Astrocyte (in vitro differentiated cells and primary cell): ENCODE data around the gene MDFIC2. TPM values are rescaled to one million over a fixed set of nuclear protein-coding genes. Genes with fewer than 3 reads are reported as not detected.

ENCODE experiments used
- DNase-seq: peaks from one replicate; pipeline ENCODE4 v3.0.0-alpha.2; 2010; ENCODE audit warnings: low read depth
- FAIRE-seq: peaks from 2 replicates; lab custom pipeline; 2011; peaks lifted over from hg19 to GRCh38; lab: Jason Lieb, UNC
- H2AFZ ChIP-seq: 2 replicates; pipeline ENCODE4 v1.6.0; 2012; ENCODE audit warnings: low read depth, low read length, inconsistent platforms
- H3K27ac ChIP-seq: 2 replicates; pipeline ENCODE4 v1.5.1; 2011; ENCODE audit warnings: low read depth, low read length, inconsistent platforms
- H3K27me3 ChIP-seq: 2 replicates; pipeline ENCODE4 v1.6.0; 2011; ENCODE audit warnings: low read length, inconsistent platforms; ENCODE audit not compliant: insufficient read depth
- H3K36me3 ChIP-seq: 2 replicates; pipeline ENCODE4 v1.5.1; 2011; ENCODE audit warnings: low read length, inconsistent platforms; ENCODE audit not compliant: insufficient read depth
- H3K4me1 ChIP-seq: 2 replicates; pipeline ENCODE4 v1.5.1; 2011; ENCODE audit warnings: low read length, inconsistent platforms; ENCODE audit not compliant: insufficient read depth
- H3K4me2 ChIP-seq: 2 replicates; pipeline ENCODE4 v1.6.0; 2012; ENCODE audit warnings: low read length, inconsistent platforms
- H3K4me3 ChIP-seq: 2 replicates; pipeline ENCODE4 v1.5.1; 2011; ENCODE audit warnings: low read depth, mild to moderate bottlenecking, low read length, inconsistent platforms; ENCODE audit not compliant: insufficient read depth
- H3K79me2 ChIP-seq: 2 replicates; pipeline ENCODE4 v1.6.0; 2012; ENCODE audit warnings: mild to moderate bottlenecking, low read length, inconsistent platforms; ENCODE audit not compliant: insufficient read depth
- H3K9ac ChIP-seq: 2 replicates; pipeline ENCODE4 v1.6.0; 2012; ENCODE audit warnings: mild to moderate bottlenecking, low read length, inconsistent platforms
- H3K9me3 ChIP-seq: 2 replicates; pipeline ENCODE4 v1.5.1; 2012; ENCODE audit warnings: low read depth, mild to moderate bottlenecking, low read length, inconsistent platforms; ENCODE audit not compliant: insufficient read depth
- H4K20me1 ChIP-seq: 2 replicates; pipeline ENCODE4 v1.6.0; 2012; ENCODE audit warnings: low read length, inconsistent platforms; ENCODE audit not compliant: insufficient read depth
- H3K27ac Mint-ChIP-seq: one replicate; pipeline ENCODE4 v1.8.0; 2021; ENCODE audit warnings: mild to moderate bottlenecking, mixed read lengths; ENCODE audit not compliant: unreplicated experiment
- H3K27me3 Mint-ChIP-seq: one replicate; pipeline ENCODE4 v1.8.0; 2021; ENCODE audit warnings: low read depth, mixed read lengths; ENCODE audit not compliant: unreplicated experiment
- H3K36me3 Mint-ChIP-seq: one replicate; pipeline ENCODE4 v1.8.0; 2021; ENCODE audit warnings: low read depth, mixed read lengths; ENCODE audit not compliant: unreplicated experiment
- H3K4me1 Mint-ChIP-seq: one replicate; pipeline ENCODE4 v1.8.0; 2021; ENCODE audit warnings: low read depth, mixed read lengths; ENCODE audit not compliant: unreplicated experiment
- H3K4me3 Mint-ChIP-seq: one replicate; pipeline ENCODE4 v1.8.0; 2021; ENCODE audit warnings: mild to moderate bottlenecking, moderate library complexity, mixed read lengths; ENCODE audit not compliant: unreplicated experiment
- H3K9me3 Mint-ChIP-seq: one replicate; pipeline ENCODE4 v1.8.0; 2021; ENCODE audit warnings: mild to moderate bottlenecking, mixed read lengths; ENCODE audit not compliant: unreplicated experiment
- EZH2 ChIP-seq: IDR thresholded peaks from 2 replicates; pipeline ENCODE4 v1.6.1; 2012; ENCODE audit warnings: mild to moderate bottlenecking, low read length, inconsistent platforms; ENCODE audit not compliant: insufficient read depth
- total RNA-seq: library from RNA; stranded (reverse); gene quantifications from 2 replicates; pipeline ENCODE4 v1.2.1, GENCODE V29; 2021
- TF ChIP-seq, protein P1 (sequence below): IDR thresholded peaks from 2 replicates; pipeline ENCODE4 v1.5.1; 2011; ENCODE audit warnings: low read depth, mild to moderate bottlenecking, inconsistent platforms, low read length, moderate library complexity; ENCODE audit not compliant: insufficient read depth

MDFIC2 gene
- total RNA-seq, 1 donor from 2014 or later, result not detected

DNA sequence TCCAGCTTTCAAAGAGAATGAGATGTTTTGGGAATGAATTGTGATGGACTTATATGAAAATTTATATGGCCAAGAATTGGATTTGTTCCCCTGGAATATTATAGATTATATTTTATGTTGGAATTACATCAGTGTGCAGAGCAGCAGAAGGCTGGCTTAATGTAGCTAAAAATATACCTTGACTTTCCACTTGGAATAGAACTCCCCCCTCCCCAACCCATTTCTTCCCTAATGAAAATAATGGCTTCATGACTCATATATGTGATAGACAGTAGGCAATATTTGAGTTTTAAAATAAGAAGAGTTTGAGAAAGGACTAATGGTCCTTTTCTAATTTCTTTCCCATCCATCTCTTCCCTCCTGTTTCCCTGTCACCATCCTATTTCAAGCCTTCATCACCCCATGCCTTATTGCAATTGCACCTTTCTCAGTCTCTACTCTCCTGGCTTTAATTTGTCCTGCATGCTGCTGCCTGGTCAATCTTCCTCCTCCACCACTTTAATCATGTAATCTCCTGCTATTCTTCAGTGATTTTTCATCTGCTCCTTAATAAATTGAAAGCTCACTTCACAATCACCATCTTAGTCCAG lies 122.5 kb downstream of the MDFIC2 start:
- H2AFZ ChIP-seq, result no peak overlapping the region
- no peaks in the 10 kb centered on the region for H3K79me2 ChIP-seq
- H3K27me3 ChIP-seq, result no peaks in the 10 kb centered on the region
- H4K20me1 ChIP-seq, result no peaks in the 10 kb centered on the region
- H3K9ac ChIP-seq, result no peak overlapping the region
- H3K27me3 Mint-ChIP-seq, result no peaks in the 10 kb centered on the region
- no peaks in the 10 kb centered on the region for H3K9me3 ChIP-seq
- peaks cover 6% of the 10 kb centered on the region for H3K4me1 Mint-ChIP-seq
- TF ChIP-seq, protein P1, sequence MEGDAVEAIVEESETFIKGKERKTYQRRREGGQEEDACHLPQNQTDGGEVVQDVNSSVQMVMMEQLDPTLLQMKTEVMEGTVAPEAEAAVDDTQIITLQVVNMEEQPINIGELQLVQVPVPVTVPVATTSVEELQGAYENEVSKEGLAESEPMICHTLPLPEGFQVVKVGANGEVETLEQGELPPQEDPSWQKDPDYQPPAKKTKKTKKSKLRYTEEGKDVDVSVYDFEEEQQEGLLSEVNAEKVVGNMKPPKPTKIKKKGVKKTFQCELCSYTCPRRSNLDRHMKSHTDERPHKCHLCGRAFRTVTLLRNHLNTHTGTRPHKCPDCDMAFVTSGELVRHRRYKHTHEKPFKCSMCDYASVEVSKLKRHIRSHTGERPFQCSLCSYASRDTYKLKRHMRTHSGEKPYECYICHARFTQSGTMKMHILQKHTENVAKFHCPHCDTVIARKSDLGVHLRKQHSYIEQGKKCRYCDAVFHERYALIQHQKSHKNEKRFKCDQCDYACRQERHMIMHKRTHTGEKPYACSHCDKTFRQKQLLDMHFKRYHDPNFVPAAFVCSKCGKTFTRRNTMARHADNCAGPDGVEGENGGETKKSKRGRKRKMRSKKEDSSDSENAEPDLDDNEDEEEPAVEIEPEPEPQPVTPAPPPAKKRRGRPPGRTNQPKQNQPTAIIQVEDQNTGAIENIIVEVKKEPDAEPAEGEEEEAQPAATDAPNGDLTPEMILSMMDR, result no peak
- no peak for TF ChIP-seq EZH2
- H3K36me3 ChIP-seq, result no peaks in the 10 kb centered on the region
- no peaks in the 10 kb centered on the region for H3K36me3 Mint-ChIP-seq
- H3K4me1 ChIP-seq, result no peaks in the 10 kb centered on the region
- H3K4me3 Mint-ChIP-seq, result no peak overlapping the region
- no peak overlapping the region for H3K27ac Mint-ChIP-seq
- H3K9me3 Mint-ChIP-seq, result peaks cover 3% of the 10 kb centered on the region
- FAIRE-seq, result no peak
- H3K4me2 ChIP-seq, result no peak overlapping the region
- H3K27ac ChIP-seq, result no peak overlapping the region
- DNase-seq, result no peak
- no peak overlapping the region for H3K4me3 ChIP-seq

DNA sequence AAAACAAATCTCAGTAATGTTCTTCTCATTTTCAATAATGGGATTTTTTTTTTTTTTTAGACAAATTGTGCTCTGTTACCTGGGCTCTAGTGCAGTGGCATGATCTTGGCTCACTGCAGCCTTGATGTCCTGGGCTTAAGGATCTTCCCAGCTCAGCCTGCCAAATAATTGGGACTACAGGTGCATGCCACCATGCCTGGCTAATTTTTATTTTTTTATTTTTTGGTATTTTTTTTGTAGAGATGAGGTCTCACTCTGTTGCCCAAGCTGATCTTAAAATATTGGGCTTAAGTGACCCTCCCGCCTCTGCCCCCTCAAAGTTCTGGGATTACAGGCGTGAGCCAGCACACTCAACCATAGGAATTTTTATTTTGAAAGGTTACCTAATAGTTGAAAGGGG lies 126.2 kb downstream of the MDFIC2 start:
- Mint-ChIP-seq H3K4me3 (no peak overlapping the region), H3K9me3 (peaks cover 3% of the 10 kb centered on the region), H3K36me3 (no peaks in the 10 kb centered on the region), H3K4me1 (peaks cover 3% of the 10 kb centered on the region), H3K27me3 (peaks cover 7% of the 10 kb centered on the region), H3K27ac (no peak overlapping the region)
- no peak for DNase-seq
- no peak overlapping the region for H3K4me2 ChIP-seq
- no peak overlapping the region for H3K4me3 ChIP-seq
- TF ChIP-seq, protein P1, result no peak
- no peak for TF ChIP-seq EZH2
- no peaks in the 10 kb centered on the region for H3K9me3 ChIP-seq
- no peak overlapping the region for H2AFZ ChIP-seq
- no peaks in the 10 kb centered on the region for H4K20me1 ChIP-seq
- H3K79me2 ChIP-seq, result no peaks in the 10 kb centered on the region
- no peak for FAIRE-seq
- H3K4me1 ChIP-seq, result no peaks in the 10 kb centered on the region
- peaks cover 7% of the 10 kb centered on the region for H3K27me3 ChIP-seq
- H3K36me3 ChIP-seq, result no peaks in the 10 kb centered on the region
- H3K9ac ChIP-seq, result no peak overlapping the region
- H3K27ac ChIP-seq, result no peak overlapping the region

GRCh38 chr3:70185661-70186060 lies 126.8 kb downstream of the MDFIC2 start:
- peaks cover 7% of the 10 kb centered on the region for H3K27me3 Mint-ChIP-seq
- no peak for FAIRE-seq
- H3K4me2 ChIP-seq, result no peak overlapping the region
- no peaks in the 10 kb centered on the region for H3K36me3 Mint-ChIP-seq
- H3K27ac Mint-ChIP-seq, result no peak overlapping the region
- peaks cover 7% of the 10 kb centered on the region for H3K27me3 ChIP-seq
- peaks cover 7% of the 10 kb centered on the region for H3K4me1 Mint-ChIP-seq
- no peaks in the 10 kb centered on the region for H3K79me2 ChIP-seq
- peaks cover 3% of the 10 kb centered on the region for H3K9me3 Mint-ChIP-seq
- no peaks in the 10 kb centered on the region for H3K9me3 ChIP-seq
- no peaks in the 10 kb centered on the region for H3K4me1 ChIP-seq
- H4K20me1 ChIP-seq, result no peaks in the 10 kb centered on the region
- H2AFZ ChIP-seq, result no peak overlapping the region
- H3K36me3 ChIP-seq, result no peaks in the 10 kb centered on the region
- H3K4me3 Mint-ChIP-seq, result no peak overlapping the region
- no peak overlapping the region for H3K9ac ChIP-seq
- H3K4me3 ChIP-seq, result no peak overlapping the region
- no peak for DNase-seq
- no peak for TF ChIP-seq EZH2
- TF ChIP-seq, protein P1, result no peak
- H3K27ac ChIP-seq, result no peak overlapping the region
